Measurements from ENCODE around the gene NSG1.

GRCh38 chr4:4374388-4375098, 12.4 kb upstream of the NSG1 start:
- no peak for TF ChIP-seq CTCF (conservative IDR thresholded peaks at IDR 0.05)
- TF ChIP-seq EZH2 (IDR thresholded peaks at IDR 0.05; ENCODE audit: low read depth), result no peak
